GM21528 (cell line): ENCODE results near the gene ETV7.
A peak's percentile ranks its signal among the peaks of the same experiment; 100 is the strongest.
"Not testable (repeated sequence)": the region's sequence is repeated elsewhere in the genome, so short reads cannot be mapped to it uniquely, and the experiment has no call there.

Experiments
- ATAC-seq: cut with Tn5 transposase; IDR thresholded peaks from one replicate; pipeline ENCODE4 v1.9.1; 2021; ENCODE audit warnings: mild to moderate bottlenecking, moderate library complexity; ENCODE audit not compliant: unreplicated experiment, low FRiP score

Gene ETV7

DNA sequence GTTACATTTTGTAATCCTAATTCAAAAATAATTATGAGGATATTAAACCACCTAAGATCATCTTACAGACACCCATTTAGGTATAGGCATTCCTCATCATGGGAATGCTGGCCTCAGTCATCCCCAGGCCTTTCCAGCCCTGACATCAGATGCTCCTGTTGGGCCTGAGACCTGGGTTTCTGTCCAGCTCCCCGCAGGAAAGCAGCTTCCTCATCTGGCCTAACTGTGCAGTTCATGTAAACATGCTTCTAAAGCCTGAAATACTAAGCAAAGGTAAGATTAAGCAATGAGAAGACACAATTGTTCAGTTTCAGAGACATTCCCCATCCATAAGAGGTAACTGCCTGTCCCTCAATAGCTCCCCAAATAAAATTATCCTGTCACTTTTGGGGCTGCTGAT, 19.0 kb downstream of the ETV7 start:
- ATAC-seq: no peak

DNA sequence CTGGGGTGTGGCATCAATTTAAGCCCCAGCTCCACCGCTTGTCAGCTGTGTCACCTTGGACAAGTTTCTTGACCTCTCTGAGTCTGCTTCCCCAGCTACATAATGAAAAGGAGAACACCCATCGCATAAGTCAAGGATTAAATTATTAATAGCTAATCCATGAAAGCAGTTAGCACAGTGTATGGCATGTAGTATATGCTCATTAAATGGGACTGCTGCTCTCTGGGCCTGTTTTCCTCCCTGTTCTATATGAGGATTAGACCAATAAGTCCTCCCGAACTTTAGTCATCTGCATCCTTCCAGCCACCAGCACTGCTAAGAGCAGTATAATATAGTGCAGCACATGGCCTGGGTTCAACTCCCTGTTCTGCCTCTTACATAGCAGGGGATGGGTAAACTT, 19.7 kb downstream of the ETV7 start:
- no peak for ATAC-seq

DNA sequence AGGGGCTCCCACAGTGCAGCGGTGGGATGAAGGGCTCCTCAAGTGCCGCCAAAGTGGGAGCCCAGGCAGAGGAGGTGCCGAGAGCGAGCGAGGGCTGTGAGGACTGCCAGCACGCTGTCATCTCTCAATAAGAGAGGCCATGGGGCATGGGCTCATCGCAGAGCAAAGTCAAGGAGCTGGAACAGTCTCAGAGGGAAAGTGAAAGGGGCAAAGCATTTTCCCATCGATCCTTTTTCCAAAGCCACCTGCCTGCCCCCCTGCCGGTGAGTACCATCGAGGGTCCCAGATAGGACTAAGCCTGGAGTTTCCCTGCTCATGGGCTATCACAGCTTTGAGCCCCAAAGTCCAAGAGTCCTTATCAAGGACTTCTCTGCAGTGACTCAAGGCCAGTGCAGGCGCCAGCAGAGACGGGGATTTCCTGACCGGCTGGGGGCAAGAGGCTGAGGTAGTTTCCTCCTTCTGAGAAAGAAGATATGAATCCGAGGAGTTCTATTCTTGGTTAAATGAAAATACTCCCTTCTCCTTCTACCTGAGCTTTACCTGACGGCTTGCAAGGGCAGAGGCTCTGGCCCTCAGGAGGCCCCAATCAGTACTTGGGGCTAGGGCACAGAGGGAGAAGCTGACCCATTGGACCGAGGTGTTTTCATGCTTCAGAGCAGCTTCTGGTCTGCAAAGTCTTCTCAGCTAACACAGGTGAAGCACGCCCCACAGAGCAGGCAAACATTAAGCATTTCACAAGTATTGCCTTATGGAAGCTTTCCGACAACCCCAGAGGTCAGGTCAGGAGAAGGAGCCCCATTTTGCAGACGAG, 22.6 kb downstream of the ETV7 start:
- no peak for ATAC-seq

DNA sequence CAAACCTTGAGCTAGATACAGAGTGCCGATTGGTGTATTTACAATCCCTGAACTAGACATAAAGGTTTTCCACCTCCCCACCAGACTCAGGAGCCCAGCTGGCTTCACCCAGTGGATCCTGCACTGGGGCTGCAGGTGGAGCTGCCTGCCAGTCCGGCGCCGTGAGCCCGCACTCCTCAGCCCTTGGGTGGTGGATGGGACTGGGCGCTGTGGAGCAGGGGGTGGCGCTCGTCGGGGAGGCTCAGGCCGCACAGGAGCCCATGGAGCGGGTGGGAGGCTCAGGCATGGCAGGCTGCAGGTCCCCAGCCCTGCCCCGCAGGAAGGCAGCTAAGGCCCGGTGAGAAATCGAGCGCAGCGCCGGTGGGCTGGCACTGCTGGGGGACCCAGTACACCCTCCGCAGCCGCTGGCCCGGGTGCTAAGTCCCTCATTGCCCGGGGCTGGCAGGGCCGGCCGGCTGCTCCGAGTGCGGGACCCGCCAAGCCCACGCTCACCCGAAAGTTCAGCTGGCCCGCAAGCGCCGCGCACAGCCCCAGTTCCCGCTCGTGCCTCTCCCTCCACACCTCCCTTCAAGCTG, 23.3 kb downstream of the ETV7 start:
- not testable (repeated sequence) for ATAC-seq

DNA sequence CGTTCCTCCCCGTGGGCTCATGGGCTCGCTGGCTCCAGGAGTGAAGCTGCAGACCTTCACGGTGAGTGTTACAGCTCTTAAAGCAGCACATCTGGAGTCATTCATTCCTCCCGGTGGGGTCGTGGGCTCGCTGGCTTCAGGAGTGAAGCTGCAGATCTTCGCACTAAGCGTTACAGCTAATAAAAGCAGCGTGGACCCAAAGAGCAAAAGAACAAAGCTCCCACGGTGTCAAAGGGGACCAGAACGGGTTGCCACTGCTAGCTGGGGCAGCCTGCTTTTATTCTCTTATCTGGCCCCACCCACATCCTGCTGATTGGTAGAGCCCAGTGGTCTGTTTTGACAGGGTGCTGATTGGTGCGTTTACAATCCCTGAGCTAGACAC, 24.1 kb downstream of the ETV7 start:
- ATAC-seq: not testable (repeated sequence)

DNA sequence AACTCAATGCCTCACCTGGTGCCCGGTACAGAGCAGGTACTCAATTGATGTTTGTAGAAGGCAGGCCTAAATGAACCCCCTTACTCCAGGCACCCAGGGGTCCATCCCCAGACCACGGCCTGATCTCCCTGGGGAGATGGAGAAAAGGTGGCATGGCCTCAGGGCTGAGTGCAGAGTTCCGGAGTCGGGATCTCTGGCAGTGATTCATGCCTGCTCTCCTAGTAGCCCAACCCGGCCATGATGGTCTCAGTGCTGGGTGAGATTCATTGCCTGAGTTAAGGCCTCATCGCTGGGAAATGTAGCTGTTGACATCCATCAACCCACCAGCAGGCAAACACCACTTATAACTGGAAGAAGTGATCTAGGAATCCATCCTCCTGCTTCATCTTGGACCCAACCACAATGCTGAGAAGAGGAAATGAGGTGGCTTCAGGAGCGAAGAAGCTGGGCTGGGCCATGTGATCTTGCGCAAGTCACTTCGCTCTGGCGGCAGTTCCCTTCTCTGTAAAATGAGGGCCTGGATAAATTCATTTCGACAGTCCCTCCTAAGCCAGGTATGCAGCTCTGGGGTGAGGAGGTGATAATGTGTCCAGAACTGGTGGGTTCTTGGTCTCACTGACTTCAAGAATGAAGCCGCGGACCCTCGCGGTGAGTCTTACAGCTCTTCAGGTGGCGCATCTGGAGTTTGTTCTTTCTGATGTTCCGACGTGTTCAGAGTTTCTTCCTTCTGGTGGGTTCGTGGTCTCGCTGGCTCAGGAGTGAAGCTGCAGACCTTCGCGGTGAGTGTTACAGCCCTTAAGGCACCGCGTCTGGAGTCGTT, 24.7 kb downstream of the ETV7 start:
- ATAC-seq: no peak

DNA sequence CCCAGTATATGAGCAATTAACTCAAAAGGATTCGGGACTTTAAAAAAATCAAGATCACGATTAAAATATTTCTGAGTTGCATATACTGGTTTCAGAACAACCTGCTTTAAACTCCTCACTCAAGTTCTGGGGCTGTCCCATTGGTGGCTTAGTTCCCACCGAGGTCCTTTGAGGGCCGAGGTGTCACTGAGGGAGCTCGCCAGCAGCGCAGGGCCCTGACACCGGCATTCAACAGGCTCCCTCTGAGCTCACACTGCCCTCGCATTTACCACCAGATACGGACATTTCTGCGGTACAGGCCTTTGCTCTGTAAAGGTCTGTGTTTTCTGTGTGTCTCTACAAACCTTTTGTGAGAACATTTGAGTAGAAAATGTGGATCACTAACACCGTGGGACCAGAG, 26.4 kb downstream of the ETV7 start:
- ATAC-seq: no peak

DNA sequence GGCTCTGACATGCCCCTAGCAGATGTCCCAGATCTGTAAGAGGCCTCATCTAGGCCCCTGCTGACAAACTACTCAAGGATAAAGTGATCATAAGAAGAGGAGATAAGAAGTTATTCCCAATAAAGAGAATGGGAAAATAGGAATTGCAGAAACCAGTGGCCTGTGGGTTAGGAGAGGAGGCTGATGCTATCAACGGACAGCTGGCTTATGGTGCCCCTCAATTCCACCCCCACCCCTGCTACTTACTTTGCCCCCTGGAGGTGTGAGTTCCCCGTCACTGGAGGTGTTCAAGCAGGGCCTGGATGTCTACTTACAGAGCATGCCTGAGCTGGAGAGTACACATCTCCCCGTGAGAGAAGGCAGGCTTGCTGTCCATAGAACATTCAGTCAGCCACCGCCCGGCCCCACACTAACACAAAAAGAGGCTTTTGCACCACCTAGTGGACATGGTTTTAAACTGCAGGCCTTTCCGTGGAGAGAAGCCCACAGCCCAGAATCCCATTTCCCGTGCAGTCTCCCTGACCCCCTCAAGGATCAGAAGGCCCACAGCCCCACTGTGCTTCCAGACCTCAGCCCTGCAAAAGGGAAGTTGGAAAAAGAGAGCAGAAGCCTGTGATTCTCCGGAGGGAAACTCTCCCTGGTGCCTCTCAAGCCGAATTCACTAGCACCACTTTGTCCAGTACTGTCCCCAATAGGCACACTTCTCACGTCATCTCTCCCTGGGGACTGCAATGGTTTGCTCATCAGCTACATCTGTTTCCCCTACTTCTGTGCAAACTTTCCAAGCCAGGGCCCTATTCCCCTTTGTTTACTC, 27.0 kb downstream of the ETV7 start:
- ATAC-seq: peak; percentile 55

DNA sequence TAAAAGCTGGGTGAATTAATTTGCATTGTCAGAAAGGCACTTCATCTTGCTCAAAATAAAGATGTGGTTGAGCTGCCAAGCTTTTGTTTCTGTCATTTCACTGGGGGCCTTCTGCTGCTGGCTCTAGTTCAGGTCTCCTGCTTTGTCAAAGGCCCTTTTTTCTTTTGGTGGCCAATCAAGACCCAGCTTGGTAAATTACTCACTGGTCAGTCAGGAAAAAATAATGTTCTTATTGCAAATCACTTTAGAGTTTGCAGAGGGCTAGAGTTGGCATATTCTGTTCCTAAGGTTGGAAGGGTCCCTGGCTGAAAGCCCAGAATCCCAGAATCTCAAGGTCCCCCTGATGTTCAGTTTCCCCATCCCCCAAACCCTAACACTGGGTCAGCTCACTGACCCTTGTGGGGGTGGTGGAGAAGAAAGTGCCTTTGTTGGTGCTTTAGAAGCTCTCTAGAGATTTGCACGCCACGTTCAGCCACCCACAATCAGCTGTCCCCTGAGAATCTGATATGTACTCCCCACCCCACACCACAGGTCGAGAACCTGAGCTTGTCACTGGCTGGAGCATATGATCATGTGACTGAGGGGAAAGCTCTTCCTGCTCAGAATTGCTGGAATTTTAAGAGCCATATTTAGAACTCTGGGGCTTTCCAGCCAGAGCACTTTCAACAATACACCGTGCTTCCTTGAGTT, 29.1 kb downstream of the ETV7 start:
- no peak for ATAC-seq

DNA sequence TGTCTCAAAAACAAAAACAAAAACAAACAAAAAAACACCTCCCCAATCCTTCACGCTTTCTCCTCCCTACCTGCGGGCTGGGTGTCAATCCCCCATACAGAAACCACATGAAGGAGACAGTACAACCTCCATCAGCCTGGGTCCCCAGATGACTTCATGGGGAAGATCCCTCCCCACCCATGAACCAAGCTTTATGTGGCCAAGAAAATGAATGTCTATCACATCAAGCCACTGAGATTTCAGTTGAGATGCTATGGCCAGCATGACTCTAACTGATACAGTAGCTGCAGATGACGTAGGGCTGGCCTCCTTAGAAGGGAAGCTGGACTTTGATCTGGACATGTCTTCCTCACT, 29.6 kb downstream of the ETV7 start:
- ATAC-seq: no peak

DNA sequence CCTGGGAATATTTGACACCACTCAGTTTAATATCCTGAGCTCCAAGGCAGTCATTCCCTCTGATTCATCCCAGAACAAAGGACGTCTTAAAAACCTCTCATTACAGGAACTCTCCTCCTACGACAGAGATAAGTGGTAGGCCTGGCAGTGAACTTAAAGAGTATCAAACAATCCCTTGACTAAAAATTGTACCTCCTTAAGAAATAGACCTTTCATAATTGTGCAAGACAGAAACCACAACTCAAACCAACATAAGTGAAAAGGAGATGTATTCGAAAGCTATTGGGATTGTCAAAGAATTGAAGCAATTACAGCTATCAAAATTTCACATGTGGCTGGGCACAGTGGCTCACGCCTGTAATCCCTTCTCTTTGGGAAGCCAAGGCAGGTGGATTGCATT, 31.6 kb downstream of the ETV7 start:
- ATAC-seq: no peak

DNA sequence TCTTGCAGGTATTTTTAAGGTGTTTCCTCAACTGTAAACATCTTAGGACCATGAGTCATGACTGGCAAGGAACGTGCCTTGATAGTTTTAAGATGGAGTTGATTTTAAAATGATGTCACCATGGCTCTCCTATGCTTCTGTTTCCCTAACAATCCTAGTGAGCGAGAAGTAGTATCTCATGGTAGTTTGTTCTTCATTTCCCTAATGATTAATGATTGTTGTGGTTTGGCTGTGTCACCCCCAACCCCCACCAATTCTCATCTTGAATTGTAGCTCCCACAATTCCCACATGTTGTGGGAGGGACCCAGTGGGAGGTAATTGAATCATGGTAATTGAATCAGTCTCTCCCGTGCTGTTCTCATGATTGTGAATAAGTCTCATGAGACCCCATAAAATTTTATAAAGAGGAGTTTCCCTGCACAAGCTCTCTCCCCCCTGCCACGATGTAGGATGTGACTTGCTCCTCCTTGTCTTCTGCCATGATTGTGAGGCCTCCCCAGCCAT, 34.0 kb downstream of the ETV7 start:
- no peak for ATAC-seq

DNA sequence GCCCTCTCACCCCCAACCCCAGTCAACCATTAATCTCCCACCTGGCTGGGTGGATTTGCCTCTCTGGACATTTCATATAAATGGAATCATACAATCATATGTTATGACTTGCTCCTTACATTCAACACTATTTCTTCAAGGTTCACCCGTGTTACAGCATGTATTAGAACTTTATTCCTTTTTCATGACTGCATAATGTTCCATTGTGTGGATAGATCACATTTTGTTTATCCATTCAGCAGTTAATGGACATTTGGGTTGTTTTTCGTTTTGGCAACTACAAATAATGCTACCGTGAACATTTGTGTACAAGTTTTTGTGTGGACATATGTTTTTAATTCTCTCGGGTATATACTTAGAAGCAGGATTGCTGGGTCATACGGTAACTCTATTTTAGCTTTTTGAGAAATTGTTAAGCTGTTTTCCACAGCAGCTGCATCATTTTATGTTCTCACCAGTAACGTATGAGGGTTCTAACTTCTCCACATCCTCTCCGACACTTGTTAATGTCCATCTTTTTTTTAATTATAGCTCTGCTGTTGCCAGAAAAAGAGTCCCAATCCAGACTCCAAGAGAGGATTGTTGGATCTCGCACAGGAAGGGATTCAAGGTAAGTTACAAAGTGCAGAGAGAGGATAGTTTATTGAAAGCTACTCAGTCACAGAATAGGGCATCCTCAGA, 34.9 kb downstream of the ETV7 start:
- no peak for ATAC-seq

DNA sequence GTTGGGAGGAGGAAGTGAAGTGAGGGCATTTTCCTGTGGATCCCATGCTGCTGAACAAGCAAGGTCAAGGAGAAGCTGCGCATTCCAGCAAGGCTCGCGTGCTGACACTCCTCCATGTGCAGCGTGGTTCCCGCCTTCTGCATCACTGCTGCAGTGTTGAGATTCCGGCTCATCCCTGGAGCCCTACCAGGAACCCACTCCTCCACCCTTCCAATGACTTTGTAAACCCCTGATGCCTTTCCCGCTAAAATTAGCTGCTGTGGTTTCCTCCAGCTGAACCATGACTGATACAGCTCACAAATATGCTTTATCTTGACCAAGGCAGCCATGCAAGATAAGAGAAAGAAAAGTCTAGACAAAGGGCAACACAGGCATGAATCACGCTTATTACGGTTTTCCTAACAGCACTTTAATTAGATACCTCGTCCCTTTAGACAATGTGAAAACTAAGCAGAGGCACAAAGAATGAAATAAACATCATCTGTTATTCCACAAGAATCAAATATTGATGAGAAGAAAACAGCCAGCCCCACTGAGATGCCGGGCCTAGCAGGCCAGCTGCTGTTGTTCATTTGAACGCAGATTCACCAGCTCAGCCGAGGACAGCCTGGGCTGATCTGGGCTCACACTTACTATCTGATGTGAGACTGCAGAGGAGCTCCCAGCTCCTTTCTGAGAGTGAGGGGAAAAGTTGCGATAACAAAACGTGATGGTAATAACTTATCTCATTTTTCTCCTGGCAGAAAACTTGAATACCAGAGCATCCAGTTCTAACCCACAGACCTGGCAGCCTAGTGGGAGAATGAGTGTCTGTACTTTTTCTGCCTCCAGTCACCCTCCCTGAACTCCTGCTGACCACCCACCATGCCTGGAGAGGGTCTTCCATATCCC, 36.5 kb downstream of the ETV7 start:
- no peak for ATAC-seq

DNA sequence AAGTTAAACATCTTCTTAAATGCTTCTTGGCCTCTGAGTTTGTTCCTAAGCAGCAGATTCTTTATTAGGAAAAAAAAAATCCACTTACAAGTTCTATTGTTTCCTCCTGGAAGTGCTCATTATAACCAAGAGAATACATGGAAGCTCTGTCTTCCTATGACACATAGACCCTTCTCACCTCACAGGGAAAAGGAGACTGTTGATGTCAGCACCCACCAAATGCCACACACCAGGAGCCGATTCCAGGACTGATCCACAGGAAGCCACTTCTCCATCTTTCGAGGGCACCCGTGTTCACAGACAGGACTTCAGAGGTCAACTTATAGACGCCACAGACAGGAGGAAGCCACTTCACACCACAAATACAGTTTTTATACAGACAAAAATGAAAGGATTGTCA, 37.4 kb downstream of the ETV7 start:
- no peak for ATAC-seq

DNA sequence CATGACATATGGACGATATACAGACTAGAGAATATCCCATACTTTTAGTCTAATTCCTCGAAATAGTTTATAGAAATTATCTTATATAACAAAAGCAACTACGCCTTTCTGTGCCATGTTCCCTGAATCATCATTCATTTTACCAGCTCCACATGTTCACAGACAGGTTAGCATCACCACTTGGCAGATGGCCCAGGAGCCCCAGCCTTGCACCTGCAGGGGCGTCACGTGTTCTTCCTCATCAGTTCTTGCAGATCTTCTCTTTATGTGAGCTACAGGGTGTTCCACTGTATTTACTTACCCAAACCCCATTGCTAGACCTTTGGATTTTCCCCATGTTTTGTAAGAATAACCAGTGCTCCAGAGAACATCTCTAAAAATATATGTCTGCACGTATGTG, 38.2 kb downstream of the ETV7 start:
- ATAC-seq: no peak

DNA sequence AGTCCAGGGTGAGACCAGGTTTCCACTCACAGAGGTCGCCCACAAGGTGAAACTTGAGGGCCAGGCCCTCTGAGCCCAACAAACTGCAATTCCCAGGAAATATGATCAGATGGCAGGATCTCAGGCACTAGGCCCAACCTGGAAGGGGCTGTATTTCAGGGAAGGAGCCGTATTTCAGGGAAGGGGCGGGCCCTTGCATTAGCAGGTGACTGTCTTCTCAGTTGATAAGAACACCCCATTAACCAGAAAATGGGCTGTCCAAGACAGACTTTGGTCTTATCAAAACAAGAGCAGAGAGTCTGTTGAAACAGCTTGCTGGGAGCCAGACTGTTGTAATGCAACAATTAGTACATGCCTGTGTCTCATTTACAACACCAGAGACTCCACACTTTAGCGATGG, 39.8 kb downstream of the ETV7 start:
- no peak for ATAC-seq

DNA sequence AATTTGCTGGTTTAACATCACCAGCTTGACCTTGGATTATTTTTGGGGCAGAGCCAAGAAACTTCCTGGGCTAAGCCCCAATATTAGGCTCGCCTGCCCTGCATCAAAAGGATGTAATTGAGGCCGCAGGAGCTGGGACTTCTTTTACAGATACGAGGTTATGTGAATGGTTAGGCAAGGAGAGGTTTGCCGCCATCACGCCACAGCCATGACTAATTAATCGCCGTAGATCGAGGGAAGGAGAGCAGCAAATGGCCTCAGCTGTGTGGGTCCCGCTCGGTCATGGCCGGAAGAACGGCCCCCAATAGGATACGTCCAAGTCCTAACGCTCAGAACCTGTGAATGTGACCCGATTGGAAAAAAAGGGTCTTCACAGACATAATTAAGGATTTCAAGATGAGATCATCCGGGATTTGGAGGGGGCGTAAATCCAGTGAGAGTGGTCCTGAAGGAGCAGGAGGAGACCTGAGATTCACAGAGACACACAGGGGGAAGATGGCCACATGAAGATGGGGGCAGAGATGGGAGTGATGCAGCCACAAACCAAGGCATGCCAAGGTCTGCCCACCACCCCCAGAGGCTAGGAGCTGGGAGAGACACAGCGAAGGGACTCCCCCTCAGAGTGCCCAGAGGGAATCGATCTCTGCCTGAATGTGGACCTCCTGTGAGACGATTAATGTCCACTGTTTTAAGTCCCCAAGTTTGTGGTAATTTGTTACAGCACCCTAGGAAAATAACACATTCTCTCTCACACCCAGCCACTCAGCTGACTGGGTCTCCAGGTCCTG, 40.8 kb downstream of the ETV7 start:
- no peak for ATAC-seq
